ENCODE results near the gene MLH3.
"Not testable (repeated sequence)": the region's sequence is repeated elsewhere in the genome, so short reads cannot be mapped to it uniquely, and the experiment has no call there.

The MLH3 gene

GRCh38 chr14:75023108-75023507, 28.2 kb downstream of the MLH3 start:
- DNase-seq, result no peak

GRCh38 chr14:75022655-75023054, 28.6 kb downstream of the MLH3 start:
- no peak for DNase-seq

- DNase-seq, result no peak
Measured at GRCh38 chr14:75018694-75019093, 32.6 kb downstream of the MLH3 start.

GRCh38 chr14:75016815-75017214, 34.5 kb downstream of the MLH3 start:
- no peak for DNase-seq

- no peak for DNase-seq
Measured at GRCh38 chr14:75015496-75015895, 35.8 kb downstream of the MLH3 start.

DNA sequence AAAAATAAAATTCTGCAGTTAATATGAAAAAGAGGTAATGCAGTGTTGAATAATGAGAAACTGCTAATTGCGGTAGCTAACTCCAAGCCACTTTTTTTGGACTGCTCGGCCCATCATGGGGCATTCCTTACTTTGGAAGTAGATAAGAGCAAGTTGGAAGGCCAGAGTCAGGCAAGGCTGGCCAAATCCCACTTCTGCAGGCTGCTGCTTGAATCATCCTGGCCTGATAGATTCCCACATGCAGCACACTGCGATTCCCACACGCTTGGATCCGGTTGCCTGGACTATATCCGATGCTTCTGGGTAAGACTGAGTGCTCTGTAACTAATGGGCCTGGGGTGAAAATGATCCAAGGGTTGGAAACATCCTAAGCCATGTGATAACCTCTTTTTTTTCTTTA, 38.0 kb downstream of the MLH3 start:
- DNase-seq, result no peak

DNA sequence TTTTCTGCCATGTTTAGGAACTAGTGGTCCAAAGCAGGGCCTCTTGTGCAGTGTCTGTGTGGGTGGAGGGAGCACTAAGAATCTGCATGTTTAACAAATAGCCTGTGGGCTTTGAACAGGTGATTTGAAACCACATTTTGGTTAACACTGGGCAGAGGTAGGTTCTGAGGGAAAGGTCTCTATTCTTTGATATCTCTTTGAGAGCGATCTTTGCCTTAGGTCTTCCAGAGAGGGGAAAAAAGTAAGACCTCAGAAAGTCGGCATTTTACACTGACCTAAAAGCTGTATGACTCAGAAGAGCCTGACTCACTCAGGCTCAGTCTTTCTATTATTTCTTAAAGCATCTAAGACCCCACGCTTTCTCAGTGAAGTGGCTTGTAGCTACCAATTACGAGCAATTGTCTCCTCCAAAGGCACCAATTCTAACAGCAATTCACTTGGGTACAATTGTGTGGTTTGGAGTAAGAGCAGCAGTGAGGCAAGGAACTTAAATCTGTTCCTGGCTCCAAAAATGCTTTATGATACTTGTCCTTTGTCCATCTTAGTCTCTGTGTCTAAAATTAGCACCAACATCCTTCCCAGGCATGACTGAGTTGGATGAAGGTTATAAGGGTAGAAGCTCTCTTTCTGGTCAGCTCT, 39.8 kb downstream of the MLH3 start:
- DNase-seq, result no peak

GRCh38 chr14:75010472-75011093, 40.7 kb downstream of the MLH3 start:
- no peak for DNase-seq

GRCh38 chr14:75009176-75009575, 42.1 kb downstream of the MLH3 start:
- DNase-seq, result no peak

GRCh38 chr14:75005357-75005756, 45.9 kb downstream of the MLH3 start:
- no peak for DNase-seq

GRCh38 chr14:75003250-75004027, 47.8 kb downstream of the MLH3 start:
- no peak for DNase-seq

- peak; percentile 94 for DNase-seq
Measured at GRCh38 chr14:75002392-75003249, 48.6 kb downstream of the MLH3 start, which contains the start of gene EIF2B2. TSS of gene EIF2B2 (plus strand) at chr14:75002921. CDS start at chr14:75002991, 70 bp downstream.

DNA sequence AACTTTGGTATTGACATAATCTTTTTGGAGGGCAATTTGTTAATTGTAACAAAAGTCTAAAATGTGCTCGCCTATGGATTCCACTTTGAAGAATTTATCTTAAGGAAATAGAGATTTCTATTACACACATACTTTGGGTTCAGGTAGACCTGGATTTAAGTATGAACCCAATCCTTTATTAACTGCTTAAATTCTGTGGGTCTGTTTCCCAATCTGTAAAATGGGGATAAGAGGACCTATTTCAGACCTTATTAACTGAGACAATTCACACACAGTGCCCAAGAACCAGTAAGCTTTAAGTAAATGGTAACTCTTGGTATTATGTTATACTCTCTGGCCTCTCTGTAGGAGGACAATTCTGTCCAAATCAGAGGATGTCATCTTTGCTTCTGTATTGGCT, 49.4 kb downstream of the MLH3 start:
- DNase-seq, result no peak

GRCh38 chr14:75001261-75001660, 50.0 kb downstream of the MLH3 start:
- no peak for DNase-seq

DNA sequence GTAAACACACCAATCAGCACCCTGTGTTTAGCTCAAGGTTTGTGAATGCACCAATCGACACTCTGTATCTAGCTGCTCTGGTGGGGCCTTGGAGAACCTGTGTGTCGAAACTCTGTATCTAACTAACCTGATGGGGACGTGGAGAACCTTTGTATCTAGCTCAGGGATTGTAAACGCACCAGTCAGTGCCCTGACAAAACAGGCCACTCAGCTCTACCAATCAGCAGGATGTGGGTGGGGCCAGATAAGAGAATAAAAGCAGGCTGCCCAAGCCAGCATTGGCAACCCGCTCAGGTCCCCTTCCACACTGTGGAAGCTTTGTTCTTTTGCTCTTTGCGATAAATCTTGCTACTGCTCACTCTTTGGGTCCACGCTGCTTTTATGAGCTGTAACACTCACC, 55.5 kb downstream of the MLH3 start:
- not testable (repeated sequence) for DNase-seq

- not testable (repeated sequence) for DNase-seq
Measured at GRCh38 chr14:74994182-74994581, 57.1 kb downstream of the MLH3 start.

DNA sequence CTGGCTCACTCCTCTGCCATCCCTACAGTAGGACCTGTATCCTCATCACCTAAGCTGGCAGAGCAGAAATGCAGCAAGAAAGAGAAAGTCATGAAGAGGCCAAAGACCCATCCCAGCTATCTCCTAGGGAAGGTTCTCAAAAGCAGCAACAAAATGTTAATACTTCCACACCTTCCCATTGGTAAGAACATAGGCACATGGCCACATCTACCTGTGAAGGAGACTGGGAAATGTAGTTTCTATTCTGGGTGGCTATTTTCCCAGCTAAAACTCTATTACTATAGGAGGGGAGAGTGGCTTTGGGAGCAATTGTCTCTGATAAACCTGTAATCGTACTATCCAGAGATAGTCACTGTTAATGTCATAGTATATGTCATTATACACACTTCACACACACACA, 62.3 kb downstream of the MLH3 start:
- no peak for DNase-seq

GRCh38 chr14:74988131-74988530, 63.1 kb downstream of the MLH3 start:
- DNase-seq, result no peak

DNA sequence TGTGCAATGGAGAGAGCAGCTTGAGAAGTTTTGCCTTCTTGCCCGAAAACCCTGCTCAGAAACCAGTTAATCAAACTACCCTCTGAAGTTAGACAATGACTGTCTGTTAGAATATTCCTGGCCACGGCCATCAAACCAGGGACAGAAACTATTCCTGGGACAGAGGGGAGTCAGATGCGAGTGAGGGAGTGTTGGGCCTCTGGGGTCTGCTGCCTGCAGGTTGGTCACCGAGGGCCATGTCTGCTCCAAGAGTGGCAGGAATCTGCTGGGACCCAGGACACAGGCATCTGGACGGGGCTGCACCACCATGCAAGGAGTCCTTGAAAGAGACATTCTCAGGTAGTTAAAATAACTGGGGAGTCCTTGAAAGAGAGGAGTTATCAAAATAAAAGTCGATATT, 65.5 kb downstream of the MLH3 start:
- DNase-seq, result no peak

DNA sequence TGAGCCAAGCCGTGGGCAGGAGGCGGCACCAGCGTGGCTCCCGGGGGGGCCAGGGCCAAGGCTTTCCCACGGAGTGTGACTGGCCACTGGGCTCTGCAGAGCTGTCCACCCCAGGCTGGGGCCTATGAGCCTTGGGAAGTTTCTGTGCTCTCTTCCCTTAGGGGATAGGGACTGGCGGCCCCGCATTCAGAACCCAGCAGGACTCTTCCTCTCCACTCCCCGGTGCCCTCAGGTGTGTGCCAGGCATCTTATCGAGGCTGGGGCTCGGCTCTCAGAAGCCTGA, 66.3 kb downstream of the MLH3 start:
- no peak for DNase-seq

DNA sequence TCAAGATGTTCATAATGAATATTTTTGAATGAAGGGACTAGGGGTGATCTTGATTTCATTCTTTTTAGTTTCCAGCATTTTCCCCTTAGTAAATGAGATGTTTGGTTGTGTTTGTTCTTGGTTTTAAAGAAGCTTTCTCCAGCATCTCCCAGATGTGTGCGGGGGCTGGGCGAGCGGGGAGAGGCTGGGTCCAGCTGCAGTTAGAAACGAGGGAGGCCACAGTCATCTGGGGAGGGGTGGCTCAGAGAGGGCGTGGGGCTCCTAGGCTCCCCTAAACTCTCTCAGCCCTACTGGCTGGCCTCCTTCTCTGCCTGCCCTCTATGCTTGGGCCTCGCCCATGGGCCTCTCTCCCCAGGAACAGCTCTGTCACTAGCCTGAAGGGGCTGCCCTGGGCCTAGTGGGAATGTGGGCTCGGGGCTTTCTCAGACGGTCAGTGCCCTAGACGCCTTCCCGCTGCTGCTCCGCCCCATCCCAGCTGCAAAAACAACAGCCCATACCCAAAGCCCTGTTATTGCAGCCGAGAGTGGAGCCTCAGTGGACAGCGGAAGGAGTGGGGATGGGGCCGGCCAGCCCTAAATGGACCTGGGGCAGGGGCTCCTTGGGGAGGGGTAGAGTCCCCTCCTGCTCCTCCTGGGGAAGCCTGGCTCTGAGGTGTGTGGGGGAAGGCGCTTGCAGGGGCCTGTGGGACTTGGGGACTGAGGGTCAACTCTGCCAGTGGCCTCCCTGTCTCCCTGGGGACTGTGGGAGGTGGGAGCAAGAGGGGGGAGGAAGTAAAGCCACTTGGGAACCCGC, 66.8 kb downstream of the MLH3 start:
- DNase-seq, result no peak

DNA sequence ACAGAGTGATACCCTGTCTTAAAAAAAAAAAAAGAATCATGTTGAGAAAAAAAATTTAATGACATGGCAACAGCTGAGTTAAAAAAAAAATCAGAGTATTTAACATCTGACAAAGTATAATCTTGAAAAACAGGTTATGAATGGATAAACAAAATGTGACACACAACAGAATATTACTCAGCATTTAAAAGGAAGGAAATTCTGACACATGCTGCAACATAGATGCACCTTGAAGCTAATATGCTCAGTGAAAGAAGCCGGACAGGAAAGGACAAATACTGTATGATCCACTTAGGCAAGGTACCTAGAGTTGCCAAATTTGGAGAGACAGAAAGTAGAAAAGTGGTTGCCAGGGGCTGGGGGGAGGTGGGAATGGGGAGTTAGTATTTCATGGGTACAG, 67.9 kb downstream of the MLH3 start:
- no peak for DNase-seq

- no peak for DNase-seq
Measured at GRCh38 chr14:74982661-74983060, 68.6 kb downstream of the MLH3 start.

Data from NCI-H1048 (cell line).